Left cardiac atrium (tissue), 4 donors: ENCODE results near the gene SLC12A7. TPM values are rescaled to one million over a fixed set of nuclear protein-coding genes. Genes with fewer than 3 reads are reported as not detected.

Source experiments
- ATAC-seq, 2 donors: fragments of 200-7000 bp; cut with Tn5 transposase; one replicate each; pipeline ENCODE4 v1.9.1; 2020; ENCODE audit warnings: mild to moderate bottlenecking in 2 of 2, moderate library complexity in 2 of 2
- DNase-seq: peaks from one replicate; pipeline ENCODE4 v3.0.0-alpha.2; 2020
- intact Hi-C, 2 donors: fragments of 100-400 bp; cut with DNase I; formaldehyde crosslinking; loops; one replicate each; pipeline versions ENCODE4 v1.14.1 to v1.15.1; 2022 to 2023
- total RNA-seq, 2 donors: library from RNA; stranded (reverse); fragmentation: NEBNext Ultra II Directional; extraction: Animal tissue kit (Norgen Biotek cat#: 25700); gene quantifications; one replicate each; pipeline ENCODE4 v1.2.1, GENCODE V29; 2021
- donor health status: DM: no; HTN: yes; CAD: no.
- donor health status: DM: no; HTN: yes; CAD: no; lungs with severe emphysema.
- donor health status: DM: yes; HTN: yes; CAD: no.
- donor health status: Dilated cardiomyopathy.

Gene SLC12A7
- total RNA-seq, 2 donors from 2014 or later: 53.7 to 54.1 TPM

GRCh38 chr5:1059884-1060263 lies 52.0 kb downstream of the SLC12A7 start:
- no peak for DNase-seq
- intact Hi-C loops: no loop called here
- ATAC-seq: no peak

- no peak for ATAC-seq
- intact Hi-C loops: no loop called here
- DNase-seq: no peak
These were observed 52.6 kb downstream of the SLC12A7 start for GRCh38 chr5:1058988-1059883.

GRCh38 chr5:1058083-1058945 lies 53.5 kb downstream of the SLC12A7 start:
- DNase-seq: no peak
- intact Hi-C loops: no loop called here
- ATAC-seq: no peak

- no peak for ATAC-seq
- intact Hi-C loops: no loop called here
- no peak for DNase-seq
These were observed 54.3 kb downstream of the SLC12A7 start for GRCh38 chr5:1057485-1058082.

- DNase-seq (no peak), ATAC-seq (no peak)
- intact Hi-C loops: no loop called here
These were observed 55.0 kb downstream of the SLC12A7 start for GRCh38 chr5:1056611-1057484.

- intact Hi-C loops: no loop called here
- DNase-seq (no peak), ATAC-seq (no peak)
These were observed 55.8 kb downstream of the SLC12A7 start for GRCh38 chr5:1055896-1056610.

- no peak for ATAC-seq
These were observed 56.8 kb downstream of the SLC12A7 start for GRCh38 chr5:1054799-1055775.

GRCh38 chr5:1054018-1054798 lies 57.7 kb downstream of the SLC12A7 start:
- ATAC-seq (no peak), DNase-seq (no peak)
- intact Hi-C loops: no loop called here

More at GRCh38 chr5:1054799-1055775, 56.8 kb downstream of the SLC12A7 start:
- intact Hi-C loops: no loop called here
- DNase-seq: no peak

GRCh38 chr5:1053391-1054017 lies 58.4 kb downstream of the SLC12A7 start:
- ATAC-seq: peak in 1 of 2 donors; percentile 3
- intact Hi-C loops: no loop called here
- DNase-seq: no peak

GRCh38 chr5:1052641-1053390 lies 59.0 kb downstream of the SLC12A7 start:
- DNase-seq (no peak), ATAC-seq (no peak)
- intact Hi-C loops: no loop called here

GRCh38 chr5:1052076-1052475 lies 59.8 kb downstream of the SLC12A7 start:
- intact Hi-C loops: no loop called here
- DNase-seq (no peak), ATAC-seq (no peak)

- intact Hi-C loops: no loop called here
- ATAC-seq (no peak), DNase-seq (no peak)
These were observed 60.5 kb downstream of the SLC12A7 start for GRCh38 chr5:1051366-1051720.

- DNase-seq (no peak), ATAC-seq (peak; percentile 32 to 42)
- intact Hi-C loops: no loop called here
These were observed 61.2 kb downstream of the SLC12A7 start for GRCh38 chr5:1050423-1051365.
